PC-3 (cell line): ENCODE measurements around the gene LIN37. TPM values are rescaled to one million over a fixed set of nuclear protein-coding genes. Genes with fewer than 3 reads are reported as not detected.
"Not testable (repeated sequence)": the region's sequence is repeated elsewhere in the genome, so short reads cannot be mapped to it uniquely, and the experiment has no call there.

Experiments used
- ATAC-seq: fragments of 200-7000 bp; cut with Tn5 transposase; 2 replicates; pipeline ENCODE4 v1.9.1; 2020; ENCODE audit warnings: mild to moderate bottlenecking, moderate library complexity
- BruUV-seq: library from RNA; stranded (reverse); fragments of 400-500 nt; replicated peaks from 2 replicates; lab custom pipeline; 2021; lab: Mats Ljungman, UMichigan
- CTCF ChIA-PET: fragments of 300-600 bp; sonication (Branson Sonifier 250); formaldehyde crosslinking; loops from one replicate; lab custom pipeline; 2022; ENCODE audit warnings: antibody characterized with exemption; lab: Charles Lee
- POLR2A ChIA-PET: fragments of 300-600 bp; sonication (Branson Sonifier 250); formaldehyde crosslinking; loops from one replicate; lab custom pipeline; 2022; ENCODE audit warnings: antibody characterized with exemption; ENCODE audit not compliant: unreplicated experiment; lab: Charles Lee
- DNase-seq: peaks from one replicate; pipeline ENCODE4 v3.0.0-alpha.2; 2015
- H2AFZ ChIP-seq: fragments of 300-600 bp; sonication (generic); 2 replicates; pipeline ENCODE4 v1.6.0; 2016; ENCODE audit warnings: antibody characterized with exemption, low read length
- H3F3A ChIP-seq: fragments of 300-600 bp; sonication (generic); one replicate; pipeline ENCODE4 v1.6.0; 2017; ENCODE audit warnings: antibody characterized with exemption, low read length, control low read depth, mild to moderate bottlenecking; ENCODE audit not compliant: unreplicated experiment
- H3K27ac ChIP-seq: fragments of 300-600 bp; sonication (generic); 2 replicates; pipeline ENCODE4 v1.5.1; 2016; ENCODE audit warnings: mild to moderate bottlenecking, low read length
- H3K27me3 ChIP-seq: fragments of 300-600 bp; sonication (generic); 2 replicates; pipeline ENCODE4 v1.6.1; 2016; ENCODE audit warnings: low read length, mixed read lengths
- H3K36me3 ChIP-seq: fragments of 300-600 bp; sonication (generic); 2 replicates; pipeline ENCODE4 v1.6.1; 2016; ENCODE audit warnings: low read depth, mixed run types, low read length, mixed read lengths
- H3K4me1 ChIP-seq: fragments of 300-600 bp; sonication (generic); 2 replicates; pipeline ENCODE4 v1.5.1; 2016; ENCODE audit warnings: low read length; ENCODE audit not compliant: insufficient read depth
- H3K4me2 ChIP-seq: fragments of 300-600 bp; sonication (generic); 2 replicates; pipeline ENCODE4 v1.6.0; 2016; ENCODE audit warnings: low read length
- H3K4me3 ChIP-seq: fragments of 300-600 bp; sonication (generic); 2 replicates; pipeline ENCODE4 v1.5.1; 2016; ENCODE audit warnings: mild to moderate bottlenecking, low read length, mixed read lengths
- H3K79me2 ChIP-seq: fragments of 300-600 bp; sonication (generic); 2 replicates; pipeline ENCODE4 v1.6.1; 2017; ENCODE audit warnings: low read length, mixed read lengths
- H3K9ac ChIP-seq: fragments of 300-600 bp; sonication (generic); 2 replicates; pipeline ENCODE4 v1.6.0; 2016; ENCODE audit warnings: mild to moderate bottlenecking, low read length
- H3K9me2 ChIP-seq: fragments of 300-600 bp; sonication (generic); replicated peaks from 2 replicates; pipeline ENCODE4 v1.6.1; 2016; ENCODE audit warnings: mixed run types, low read length, mixed read lengths
- H3K9me3 ChIP-seq: fragments of 300-600 bp; sonication (generic); 2 replicates; pipeline ENCODE4 v1.6.1; 2016; ENCODE audit warnings: low read length, mixed read lengths
- H4K20me1 ChIP-seq: fragments of 300-600 bp; sonication (generic); 2 replicates; pipeline ENCODE4 v1.6.1; 2016; ENCODE audit warnings: low read length, mixed read lengths
- CTCF ChIP-seq: fragments of 300-600 bp; sonication (generic); conservative IDR thresholded peaks from 2 replicates; pipeline ENCODE4 v1.5.1; 2017; ENCODE audit warnings: antibody characterized with exemption, low read depth, mild to moderate bottlenecking, low read length
- EZH2 ChIP-seq: fragments of 300-600 bp; sonication (generic); IDR thresholded peaks from one replicate; pipeline ENCODE4 v1.6.1; 2017; ENCODE audit warnings: antibody characterized with exemption, mild to moderate bottlenecking, low read length; ENCODE audit not compliant: unreplicated experiment
- EZH2phosphoT487 ChIP-seq: fragments of 300-600 bp; sonication (generic); IDR thresholded peaks from 2 replicates; pipeline ENCODE4 v1.6.1; 2018; ENCODE audit warnings: mild to moderate bottlenecking, antibody characterized with exemption, low read length, borderline replicate concordance
- intact Hi-C: fragments of 100-400 bp; cut with micrococcal nuclease; formaldehyde crosslinking; loops from 2 replicates; pipeline ENCODE4 v1.9.0; 2023
- total RNA-seq: library from RNA; depleted of rRNA; stranded (reverse); fragments of >200 nt; gene quantifications from 2 replicates; pipeline ENCODE4 v1.2.3, GENCODE V29; 2014

Gene LIN37
- total RNA-seq, 1 experiment from 2014 or later, result 8.2 TPM

GRCh38 chr19:35722461-35722860, 25.9 kb upstream of the LIN37 start:
- no peak overlapping the region for H3K4me2 ChIP-seq
- H3K9me3 ChIP-seq, result no peaks in the 10 kb centered on the region
- no peaks in the 10 kb centered on the region for H3F3A ChIP-seq
- H3K4me3 ChIP-seq, result no peak overlapping the region
- ChIA-PET CTCF (no interaction called here), POLR2A (no interaction called here)
- H3K27me3 ChIP-seq, result no peaks in the 10 kb centered on the region
- no peak for ATAC-seq
- H3K27ac ChIP-seq, result no peak overlapping the region
- no peak for DNase-seq
- H2AFZ ChIP-seq, result no peak overlapping the region
- no TSS peak for BruUV-seq
- H3K36me3 ChIP-seq, result peaks cover 5% of the 10 kb centered on the region
- no peak overlapping the region for H3K9ac ChIP-seq
- H3K4me1 ChIP-seq, result peaks cover 6% of the 10 kb centered on the region; the same call in 1 of the 2 replicates
- H3K9me2 ChIP-seq, result no peaks in the 10 kb centered on the region
- 0 out of 2 replicates have a peak, but pooled peaks cover 3% of the 10 kb centered on the region for H4K20me1 ChIP-seq
- H3K79me2 ChIP-seq, result peaks cover 22% of the 10 kb centered on the region
- TF ChIP-seq EZH2 (no peak), EZH2phosphoT487 (no peak)
- intact Hi-C loops, result no loop called here

- H3K27me3 ChIP-seq, result no peaks in the 10 kb centered on the region
- H3K4me2 ChIP-seq, result no peak overlapping the region
- peaks cover 5% of the 10 kb centered on the region for H3K36me3 ChIP-seq
- no peaks in the 10 kb centered on the region for H3K9me3 ChIP-seq
- H3K27ac ChIP-seq, result no peak overlapping the region
- TF ChIP-seq EZH2phosphoT487 (no peak), EZH2 (no peak), CTCF (no peak)
- H3K9ac ChIP-seq, result no peak overlapping the region
- H3F3A ChIP-seq, result no peaks in the 10 kb centered on the region
- H3K4me3 ChIP-seq, result no peak overlapping the region
- ChIA-PET CTCF (no interaction called here), POLR2A (no interaction called here)
- no TSS peak for BruUV-seq
- H3K9me2 ChIP-seq, result no peaks in the 10 kb centered on the region
- H3K79me2 ChIP-seq, result peaks cover 22% of the 10 kb centered on the region
- no peak for DNase-seq
- peaks cover 6% of the 10 kb centered on the region; the same call in 1 of the 2 replicates for H3K4me1 ChIP-seq
- H4K20me1 ChIP-seq, result 0 out of 2 replicates have a peak, but pooled peaks cover 3% of the 10 kb centered on the region
- ATAC-seq, result no peak
- H2AFZ ChIP-seq, result no peak overlapping the region
- intact Hi-C loops, result no loop called here
These were observed 25.5 kb upstream of the LIN37 start for GRCh38 chr19:35722897-35723296.

GRCh38 chr19:35723671-35724070, 24.7 kb upstream of the LIN37 start:
- no peak overlapping the region for H2AFZ ChIP-seq
- H3K27ac ChIP-seq, result no peak overlapping the region
- ChIA-PET CTCF (no interaction called here), POLR2A (no interaction called here)
- H4K20me1 ChIP-seq, result 0 out of 2 replicates have a peak, but pooled peaks cover 3% of the 10 kb centered on the region
- peaks cover 16% of the 10 kb centered on the region for H3K79me2 ChIP-seq
- intact Hi-C loops, result no loop called here
- no peaks in the 10 kb centered on the region for H3K27me3 ChIP-seq
- no peak overlapping the region for H3K4me3 ChIP-seq
- DNase-seq, result no peak
- TF ChIP-seq EZH2phosphoT487, result no peak
- no peak for TF ChIP-seq EZH2
- TF ChIP-seq CTCF, result no peak
- BruUV-seq, result no TSS peak
- H3K9me3 ChIP-seq, result no peaks in the 10 kb centered on the region
- no peaks in the 10 kb centered on the region for H3K9me2 ChIP-seq
- ATAC-seq, result no peak
- H3K9ac ChIP-seq, result no peak overlapping the region
- no peak overlapping the region for H3K4me2 ChIP-seq
- H3K36me3 ChIP-seq, result peaks cover 5% of the 10 kb centered on the region
- H3K4me1 ChIP-seq, result peaks cover 6% of the 10 kb centered on the region; the same call in 1 of the 2 replicates
- H3F3A ChIP-seq, result no peaks in the 10 kb centered on the region

GRCh38 chr19:35724132-35724531, 24.2 kb upstream of the LIN37 start:
- H3K9ac ChIP-seq, H3K4me1 ChIP-seq, H3K36me3 ChIP-seq, ATAC-seq, CTCF ChIA-PET, H3K27me3 ChIP-seq, H3K9me3 ChIP-seq, H2AFZ ChIP-seq, POLR2A ChIA-PET, BruUV-seq, H4K20me1 ChIP-seq, H3K4me2 ChIP-seq, H3K4me3 ChIP-seq, H3K9me2 ChIP-seq, intact Hi-C loops, H3F3A ChIP-seq, H3K27ac ChIP-seq, DNase-seq: not testable (repeated sequence)
- H3K79me2 ChIP-seq, result peaks cover 12% of the 10 kb centered on the region
